GM23338 (cell line): ENCODE results near the gene BMPER. TPM values are rescaled to one million over a fixed set of nuclear protein-coding genes. Genes with fewer than 3 reads are reported as not detected.

Source experiments
- ATAC-seq: fragments of 200-7000 bp; cut with Tn5 transposase; 3 replicates; pipeline ENCODE4 v1.9.1; 2020
- DNase-seq: peaks from one replicate; pipeline ENCODE4 v3.0.0-alpha.2; 2015; ENCODE audit warnings: low spot score
- H2AFZ ChIP-seq: fragments of 200-600 bp; sonication (generic); 2 replicates; pipeline ENCODE4 v1.8.0; 2016; ENCODE audit warnings: antibody characterized with exemption, mild to moderate bottlenecking, moderate library complexity
- H3F3A ChIP-seq: fragments of 200-600 bp; sonication (generic); replicated peaks from 2 replicates; pipeline ENCODE4 v1.8.0; 2017; ENCODE audit warnings: antibody characterized with exemption, mixed run types, low read depth
- H3K27ac ChIP-seq: fragments of 200-600 bp; sonication (generic); 2 replicates; pipeline ENCODE4 v1.6.1; 2016; ENCODE audit warnings: low read depth
- H3K27me3 ChIP-seq: fragments of 200-600 bp; sonication (generic); 2 replicates; pipeline ENCODE4 v1.8.0; 2016; ENCODE audit warnings: mild to moderate bottlenecking, mixed run types, moderate library complexity; ENCODE audit not compliant: insufficient read depth
- H3K36me3 ChIP-seq: fragments of 200-600 bp; sonication (generic); 2 replicates; pipeline ENCODE4 v1.8.0; 2016; ENCODE audit warnings: mild to moderate bottlenecking; ENCODE audit not compliant: insufficient read depth
- H3K4me1 ChIP-seq: fragments of 200-600 bp; sonication (generic); 2 replicates; pipeline ENCODE4 v1.8.0; 2016; ENCODE audit warnings: mild to moderate bottlenecking, moderate library complexity; ENCODE audit not compliant: insufficient read depth
- H3K4me2 ChIP-seq: fragments of 200-600 bp; sonication (generic); 2 replicates; pipeline ENCODE4 v1.7.1; 2017; ENCODE audit warnings: mixed run types
- H3K4me3 ChIP-seq: fragments of 200-600 bp; sonication (generic); 2 replicates; pipeline ENCODE4 v1.6.1; 2016; ENCODE audit warnings: mixed run types
- H3K79me2 ChIP-seq: fragments of 200-600 bp; sonication (generic); replicated peaks from 2 replicates; pipeline ENCODE4 v1.8.0; 2017; ENCODE audit warnings: mild to moderate bottlenecking; ENCODE audit not compliant: insufficient read depth
- H3K9me2 ChIP-seq: fragments of 200-600 bp; sonication (generic); 2 replicates; pipeline ENCODE4 v1.8.0; 2017; ENCODE audit not compliant: insufficient read depth
- H4K20me1 ChIP-seq: fragments of 200-600 bp; sonication (generic); replicated peaks from 2 replicates; pipeline ENCODE4 v1.8.0; 2017; ENCODE audit warnings: mild to moderate bottlenecking; ENCODE audit not compliant: insufficient read depth
- H3K27ac Mint-ChIP-seq: 2 replicates; pipeline ENCODE4 v1.8.0; 2020; ENCODE audit warnings: inconsistent platforms, mild to moderate bottlenecking, moderate library complexity, mixed read lengths
- H3K27me3 Mint-ChIP-seq: 3 replicates; pipeline ENCODE4 v1.8.0; 2022; ENCODE audit warnings: low read depth, mild to moderate bottlenecking, moderate library complexity, mixed read lengths, inconsistent platforms; ENCODE audit not compliant: insufficient read depth, poor library complexity
- H3K36me3 Mint-ChIP-seq: 3 replicates; pipeline ENCODE4 v1.8.0; 2021; ENCODE audit warnings: low read depth, mild to moderate bottlenecking, inconsistent platforms, moderate library complexity, mixed read lengths
- H3K4me1 Mint-ChIP-seq: 3 replicates; pipeline ENCODE4 v1.8.0; 2020; ENCODE audit warnings: mild to moderate bottlenecking, inconsistent platforms, mixed read lengths
- H3K4me3 Mint-ChIP-seq: 3 replicates; pipeline ENCODE4 v1.8.0; 2021; ENCODE audit warnings: moderate library complexity, mild to moderate bottlenecking, inconsistent platforms, mixed read lengths
- H3K9me3 Mint-ChIP-seq: 3 replicates; pipeline ENCODE4 v1.8.0; 2020; ENCODE audit warnings: moderate library complexity, mild to moderate bottlenecking, inconsistent platforms, mixed read lengths
- CREB1 ChIP-seq: fragments of 250-450 bp; sonication (Bioruptor Pico); IDR thresholded peaks from 2 replicates; pipeline ENCODE4 v1.5.0; 2020; ENCODE audit warnings: low read depth, mild to moderate bottlenecking, moderate library complexity
- EZH2 ChIP-seq: fragments of 200-600 bp; sonication (generic); IDR thresholded peaks from one replicate; pipeline ENCODE4 v1.8.0; 2017; ENCODE audit warnings: antibody characterized with exemption, mild to moderate bottlenecking, low read depth; ENCODE audit not compliant: unreplicated experiment
- EZH2phosphoT487 ChIP-seq: fragments of 200-600 bp; sonication (generic); IDR thresholded peaks from one replicate; pipeline ENCODE4 v1.8.1; 2018; ENCODE audit warnings: antibody characterized with exemption; ENCODE audit not compliant: unreplicated experiment
- JUNB ChIP-seq: IDR thresholded peaks from one replicate; pipeline ENCODE4 v1.6.1; 2016; ENCODE audit warnings: antibody characterized with exemption; ENCODE audit not compliant: unreplicated experiment
- NANOG ChIP-seq: IDR thresholded peaks from 2 replicates; pipeline ENCODE4 v1.6.1; 2016; ENCODE audit warnings: antibody characterized with exemption, borderline replicate concordance
- POLR2AphosphoS5 ChIP-seq: IDR thresholded peaks from 2 replicates; pipeline ENCODE4 v1.6.1; 2016; ENCODE audit warnings: antibody characterized with exemption, low read depth
- STAT1 ChIP-seq: IDR thresholded peaks from one replicate; pipeline ENCODE4 v1.6.1; 2016; ENCODE audit warnings: antibody characterized with exemption; ENCODE audit not compliant: unreplicated experiment
- ZNF114 ChIP-seq: fragments of 250-450 bp; sonication (Bioruptor Pico); IDR thresholded peaks from 2 replicates; pipeline ENCODE4 v1.5.0; 2020; ENCODE audit warnings: mild to moderate bottlenecking, moderate library complexity
- ZNF331 ChIP-seq: fragments of 250-450 bp; sonication (Bioruptor Pico); IDR thresholded peaks from 2 replicates; pipeline ENCODE4 v1.5.0; 2020; ENCODE audit warnings: low read depth, mild to moderate bottlenecking, moderate library complexity
- polyA plus RNA-seq: library from polyadenylated mRNA; unstranded; fragments of >200 nt; fragmentation: Nextera tagmentation; extraction: Ambion mirVana; gene quantifications from 2 replicates; pipeline ENCODE4 v1.2.1, GENCODE V29; 2016
- total RNA-seq: library from RNA; depleted of rRNA; stranded (reverse); fragments of >200 nt; shearing (Covaris generic); gene quantifications from 2 replicates; pipeline ENCODE4 v1.2.3, GENCODE V29; 2014
- TF ChIP-seq, protein P1 (sequence below): fragments of 250-450 bp; sonication (Bioruptor Pico); IDR thresholded peaks from 2 replicates; pipeline ENCODE4 v1.5.0; 2020; ENCODE audit warnings: mild to moderate bottlenecking, moderate library complexity
- TF ChIP-seq, protein P2 (sequence below): IDR thresholded peaks from one replicate; pipeline ENCODE4 v1.6.1; 2018; ENCODE audit warnings: antibody characterized with exemption; ENCODE audit not compliant: unreplicated experiment
- TF ChIP-seq, protein P3 (sequence below), 2 experiments: fragments of 200-600 bp in 1 of 2; sonication (generic) in 1 of 2; conservative IDR thresholded peaks; 2 replicates each; pipeline versions ENCODE4 v1.5.1 to v1.6.1; 2016 to 2017; ENCODE audit warnings: antibody characterized with exemption in 2 of 2, low read depth in 2 of 2, mild to moderate bottlenecking in 2 of 2, moderate library complexity in 1 of 2
- TF ChIP-seq, protein P4 (sequence below): IDR thresholded peaks from 2 replicates; pipeline ENCODE4 v1.6.1; 2016; ENCODE audit warnings: antibody characterized with exemption

The BMPER gene
- total and polyA plus RNA-seq, 2 experiments from 2014 or later: 0.53 to 1.4 TPM

DNA sequence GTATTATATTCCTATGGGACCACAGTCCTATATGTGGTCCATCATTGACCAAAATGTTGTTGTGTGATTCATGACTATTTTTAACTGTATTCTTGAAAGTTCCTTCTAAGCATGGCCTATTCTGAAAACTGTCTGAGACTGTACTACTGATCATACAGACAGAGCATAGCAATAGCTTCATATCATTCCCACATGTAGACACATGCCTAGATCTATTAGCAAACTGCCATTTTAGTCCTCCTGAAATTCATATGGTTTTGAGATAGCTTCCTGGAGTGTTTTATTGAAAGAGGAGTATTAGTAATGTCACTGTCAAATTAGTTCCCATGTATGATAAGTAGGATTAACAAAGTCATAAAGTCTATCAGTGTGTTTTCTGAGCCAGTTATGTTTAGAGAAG, 157.5 kb downstream of the BMPER start:
- Histone ChIP-seq H3K79me2 (no peaks in the 10 kb centered on the region), H3F3A (no peaks in the 10 kb centered on the region), H2AFZ (no peak overlapping the region), H3K36me3 (no peaks in the 10 kb centered on the region), H3K27me3 (no peaks in the 10 kb centered on the region), H3K4me1 (peaks cover 63% of the 10 kb centered on the region), H3K9me2 (0 out of 2 replicates have a peak, but pooled peaks cover 8% of the 10 kb centered on the region), H3K4me3 (no peak overlapping the region), H3K27ac (no peak overlapping the region), H4K20me1 (no peaks in the 10 kb centered on the region), H3K4me2 (no peak overlapping the region)
- no peak for ATAC-seq
- no peaks in the 10 kb centered on the region; the same call in 2 of the 3 replicates for H3K9me3 Mint-ChIP-seq
- no peaks in the 10 kb centered on the region for H3K36me3 Mint-ChIP-seq
- DNase-seq: no peak
- TF ChIP-seq EZH2: no peak
- no peak for TF ChIP-seq EZH2phosphoT487
- TF ChIP-seq JUNB: no peak
- TF ChIP-seq, protein P1, sequence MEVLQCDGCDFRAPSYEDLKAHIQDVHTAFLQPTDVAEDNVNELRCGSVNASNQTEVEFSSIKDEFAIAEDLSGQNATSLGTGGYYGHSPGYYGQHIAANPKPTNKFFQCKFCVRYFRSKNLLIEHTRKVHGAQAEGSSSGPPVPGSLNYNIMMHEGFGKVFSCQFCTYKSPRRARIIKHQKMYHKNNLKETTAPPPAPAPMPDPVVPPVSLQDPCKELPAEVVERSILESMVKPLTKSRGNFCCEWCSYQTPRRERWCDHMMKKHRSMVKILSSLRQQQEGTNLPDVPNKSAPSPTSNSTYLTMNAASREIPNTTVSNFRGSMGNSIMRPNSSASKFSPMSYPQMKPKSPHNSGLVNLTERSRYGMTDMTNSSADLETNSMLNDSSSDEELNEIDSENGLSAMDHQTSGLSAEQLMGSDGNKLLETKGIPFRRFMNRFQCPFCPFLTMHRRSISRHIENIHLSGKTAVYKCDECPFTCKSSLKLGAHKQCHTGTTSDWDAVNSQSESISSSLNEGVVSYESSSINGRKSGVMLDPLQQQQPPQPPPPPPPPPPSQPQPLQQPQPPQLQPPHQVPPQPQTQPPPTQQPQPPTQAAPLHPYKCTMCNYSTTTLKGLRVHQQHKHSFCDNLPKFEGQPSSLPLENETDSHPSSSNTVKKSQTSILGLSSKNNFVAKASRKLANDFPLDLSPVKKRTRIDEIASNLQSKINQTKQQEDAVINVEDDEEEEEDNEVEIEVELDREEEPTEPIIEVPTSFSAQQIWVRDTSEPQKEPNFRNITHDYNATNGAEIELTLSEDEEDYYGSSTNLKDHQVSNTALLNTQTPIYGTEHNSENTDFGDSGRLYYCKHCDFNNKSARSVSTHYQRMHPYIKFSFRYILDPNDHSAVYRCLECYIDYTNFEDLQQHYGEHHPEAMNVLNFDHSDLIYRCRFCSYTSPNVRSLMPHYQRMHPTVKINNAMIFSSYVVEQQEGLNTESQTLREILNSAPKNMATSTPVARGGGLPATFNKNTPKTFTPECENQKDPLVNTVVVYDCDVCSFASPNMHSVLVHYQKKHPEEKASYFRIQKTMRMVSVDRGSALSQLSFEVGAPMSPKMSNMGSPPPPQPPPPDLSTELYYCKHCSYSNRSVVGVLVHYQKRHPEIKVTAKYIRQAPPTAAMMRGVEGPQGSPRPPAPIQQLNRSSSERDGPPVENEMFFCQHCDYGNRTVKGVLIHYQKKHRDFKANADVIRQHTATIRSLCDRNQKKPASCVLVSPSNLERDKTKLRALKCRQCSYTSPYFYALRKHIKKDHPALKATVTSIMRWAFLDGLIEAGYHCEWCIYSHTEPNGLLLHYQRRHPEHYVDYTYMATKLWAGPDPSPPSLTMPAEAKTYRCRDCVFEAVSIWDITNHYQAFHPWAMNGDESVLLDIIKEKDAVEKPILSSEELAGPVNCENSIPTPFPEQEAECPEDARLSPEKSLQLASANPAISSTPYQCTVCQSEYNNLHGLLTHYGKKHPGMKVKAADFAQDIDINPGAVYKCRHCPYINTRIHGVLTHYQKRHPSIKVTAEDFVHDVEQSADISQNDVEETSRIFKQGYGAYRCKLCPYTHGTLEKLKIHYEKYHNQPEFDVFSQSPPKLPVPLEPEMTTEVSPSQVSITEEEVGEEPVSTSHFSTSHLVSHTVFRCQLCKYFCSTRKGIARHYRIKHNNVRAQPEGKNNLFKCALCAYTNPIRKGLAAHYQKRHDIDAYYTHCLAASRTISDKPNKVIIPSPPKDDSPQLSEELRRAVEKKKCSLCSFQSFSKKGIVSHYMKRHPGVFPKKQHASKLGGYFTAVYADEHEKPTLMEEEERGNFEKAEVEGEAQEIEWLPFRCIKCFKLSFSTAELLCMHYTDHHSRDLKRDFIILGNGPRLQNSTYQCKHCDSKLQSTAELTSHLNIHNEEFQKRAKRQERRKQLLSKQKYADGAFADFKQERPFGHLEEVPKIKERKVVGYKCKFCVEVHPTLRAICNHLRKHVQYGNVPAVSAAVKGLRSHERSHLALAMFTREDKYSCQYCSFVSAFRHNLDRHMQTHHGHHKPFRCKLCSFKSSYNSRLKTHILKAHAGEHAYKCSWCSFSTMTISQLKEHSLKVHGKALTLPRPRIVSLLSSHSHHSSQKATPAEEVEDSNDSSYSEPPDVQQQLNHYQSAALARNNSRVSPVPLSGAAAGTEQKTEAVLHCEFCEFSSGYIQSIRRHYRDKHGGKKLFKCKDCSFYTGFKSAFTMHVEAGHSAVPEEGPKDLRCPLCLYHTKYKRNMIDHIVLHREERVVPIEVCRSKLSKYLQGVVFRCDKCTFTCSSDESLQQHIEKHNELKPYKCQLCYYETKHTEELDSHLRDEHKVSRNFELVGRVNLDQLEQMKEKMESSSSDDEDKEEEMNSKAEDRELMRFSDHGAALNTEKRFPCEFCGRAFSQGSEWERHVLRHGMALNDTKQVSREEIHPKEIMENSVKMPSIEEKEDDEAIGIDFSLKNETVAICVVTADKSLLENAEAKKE: no peak
- no peak for TF ChIP-seq STAT1
- TF ChIP-seq, protein P2, sequence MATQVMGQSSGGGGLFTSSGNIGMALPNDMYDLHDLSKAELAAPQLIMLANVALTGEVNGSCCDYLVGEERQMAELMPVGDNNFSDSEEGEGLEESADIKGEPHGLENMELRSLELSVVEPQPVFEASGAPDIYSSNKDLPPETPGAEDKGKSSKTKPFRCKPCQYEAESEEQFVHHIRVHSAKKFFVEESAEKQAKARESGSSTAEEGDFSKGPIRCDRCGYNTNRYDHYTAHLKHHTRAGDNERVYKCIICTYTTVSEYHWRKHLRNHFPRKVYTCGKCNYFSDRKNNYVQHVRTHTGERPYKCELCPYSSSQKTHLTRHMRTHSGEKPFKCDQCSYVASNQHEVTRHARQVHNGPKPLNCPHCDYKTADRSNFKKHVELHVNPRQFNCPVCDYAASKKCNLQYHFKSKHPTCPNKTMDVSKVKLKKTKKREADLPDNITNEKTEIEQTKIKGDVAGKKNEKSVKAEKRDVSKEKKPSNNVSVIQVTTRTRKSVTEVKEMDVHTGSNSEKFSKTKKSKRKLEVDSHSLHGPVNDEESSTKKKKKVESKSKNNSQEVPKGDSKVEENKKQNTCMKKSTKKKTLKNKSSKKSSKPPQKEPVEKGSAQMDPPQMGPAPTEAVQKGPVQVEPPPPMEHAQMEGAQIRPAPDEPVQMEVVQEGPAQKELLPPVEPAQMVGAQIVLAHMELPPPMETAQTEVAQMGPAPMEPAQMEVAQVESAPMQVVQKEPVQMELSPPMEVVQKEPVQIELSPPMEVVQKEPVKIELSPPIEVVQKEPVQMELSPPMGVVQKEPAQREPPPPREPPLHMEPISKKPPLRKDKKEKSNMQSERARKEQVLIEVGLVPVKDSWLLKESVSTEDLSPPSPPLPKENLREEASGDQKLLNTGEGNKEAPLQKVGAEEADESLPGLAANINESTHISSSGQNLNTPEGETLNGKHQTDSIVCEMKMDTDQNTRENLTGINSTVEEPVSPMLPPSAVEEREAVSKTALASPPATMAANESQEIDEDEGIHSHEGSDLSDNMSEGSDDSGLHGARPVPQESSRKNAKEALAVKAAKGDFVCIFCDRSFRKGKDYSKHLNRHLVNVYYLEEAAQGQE: no peak
- no peak for TF ChIP-seq POLR2AphosphoS5
- TF ChIP-seq ZNF114: no peak
- no peak for TF ChIP-seq CREB1 (CRISPR knock-in tag)
- no peak for TF ChIP-seq ZNF331 (CRISPR knock-in tag)
- no peak for TF ChIP-seq NANOG
- TF ChIP-seq, protein P3, sequence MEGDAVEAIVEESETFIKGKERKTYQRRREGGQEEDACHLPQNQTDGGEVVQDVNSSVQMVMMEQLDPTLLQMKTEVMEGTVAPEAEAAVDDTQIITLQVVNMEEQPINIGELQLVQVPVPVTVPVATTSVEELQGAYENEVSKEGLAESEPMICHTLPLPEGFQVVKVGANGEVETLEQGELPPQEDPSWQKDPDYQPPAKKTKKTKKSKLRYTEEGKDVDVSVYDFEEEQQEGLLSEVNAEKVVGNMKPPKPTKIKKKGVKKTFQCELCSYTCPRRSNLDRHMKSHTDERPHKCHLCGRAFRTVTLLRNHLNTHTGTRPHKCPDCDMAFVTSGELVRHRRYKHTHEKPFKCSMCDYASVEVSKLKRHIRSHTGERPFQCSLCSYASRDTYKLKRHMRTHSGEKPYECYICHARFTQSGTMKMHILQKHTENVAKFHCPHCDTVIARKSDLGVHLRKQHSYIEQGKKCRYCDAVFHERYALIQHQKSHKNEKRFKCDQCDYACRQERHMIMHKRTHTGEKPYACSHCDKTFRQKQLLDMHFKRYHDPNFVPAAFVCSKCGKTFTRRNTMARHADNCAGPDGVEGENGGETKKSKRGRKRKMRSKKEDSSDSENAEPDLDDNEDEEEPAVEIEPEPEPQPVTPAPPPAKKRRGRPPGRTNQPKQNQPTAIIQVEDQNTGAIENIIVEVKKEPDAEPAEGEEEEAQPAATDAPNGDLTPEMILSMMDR (conservative IDR thresholded peaks at IDR 0.05; ENCODE audit: low read depth in 2 of 2): no peak
- TF ChIP-seq, protein P4, sequence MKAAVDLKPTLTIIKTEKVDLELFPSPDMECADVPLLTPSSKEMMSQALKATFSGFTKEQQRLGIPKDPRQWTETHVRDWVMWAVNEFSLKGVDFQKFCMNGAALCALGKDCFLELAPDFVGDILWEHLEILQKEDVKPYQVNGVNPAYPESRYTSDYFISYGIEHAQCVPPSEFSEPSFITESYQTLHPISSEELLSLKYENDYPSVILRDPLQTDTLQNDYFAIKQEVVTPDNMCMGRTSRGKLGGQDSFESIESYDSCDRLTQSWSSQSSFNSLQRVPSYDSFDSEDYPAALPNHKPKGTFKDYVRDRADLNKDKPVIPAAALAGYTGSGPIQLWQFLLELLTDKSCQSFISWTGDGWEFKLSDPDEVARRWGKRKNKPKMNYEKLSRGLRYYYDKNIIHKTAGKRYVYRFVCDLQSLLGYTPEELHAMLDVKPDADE: no peak
- H3K27ac Mint-ChIP-seq: no peak overlapping the region
- H3K27me3 Mint-ChIP-seq: peaks cover 3% of the 10 kb centered on the region
- H3K4me3 Mint-ChIP-seq: no peak overlapping the region
- H3K4me1 Mint-ChIP-seq: peaks cover 64% of the 10 kb centered on the region
